K562 (cell line): ENCODE data around the gene ZNHIT1. TPM values are rescaled to one million over a fixed set of nuclear protein-coding genes. Genes with fewer than 3 reads are reported as not detected.

Source experiments
- BACH1 ChIP-seq: fragments of 200-800 bp; sonication (Bioruptor generic); IDR thresholded peaks from 2 replicates; pipeline ENCODE4 v1.6.1; 2016; ENCODE audit warnings: missing genetic modification characterization, missing compliant biosample characterization
- ELK3 ChIP-seq: fragments of 450-650 bp; formaldehyde crosslinking; IDR thresholded peaks from 2 replicates; pipeline ENCODE4 v1.4.0; 2020; ENCODE audit warnings: mild to moderate bottlenecking
- EP400 ChIP-seq: fragments of 450-650 bp; IDR thresholded peaks from 2 replicates; pipeline ENCODE4 v1.6.1; 2017; ENCODE audit warnings: antibody characterized with exemption, mild to moderate bottlenecking, moderate library complexity
- HMGXB4 ChIP-seq: sonication (generic); formaldehyde crosslinking; IDR thresholded peaks from 2 replicates; pipeline ENCODE4 v1.8.1; 2023; ENCODE audit warnings: mild to moderate bottlenecking, missing genetic modification reagents
- JUND ChIP-seq, 2 experiments: IDR thresholded peaks; 2 replicates in 1 of 2; 3 replicates in 1 of 2; pipeline ENCODE4 v1.6.1; 2011; ENCODE audit warnings: borderline replicate concordance in 2 of 2, low read depth in 2 of 2, low read length in 2 of 2, improper control_type of control experiment in 1 of 2, missing biosample characterization in 1 of 2, missing genetic modification characterization in 1 of 2, missing genetic modification reagents in 1 of 2
- LCOR ChIP-seq: sonication (generic); formaldehyde crosslinking; IDR thresholded peaks from 2 replicates; pipeline ENCODE4 v1.8.0; 2022; ENCODE audit warnings: mild to moderate bottlenecking, missing genetic modification reagents
- NFIC ChIP-seq: fragments of 450-650 bp; IDR thresholded peaks from 2 replicates; pipeline ENCODE4 v1.6.1; 2017; ENCODE audit warnings: mild to moderate bottlenecking, inconsistent platforms
- NR2C1 ChIP-seq, 2 experiments: fragments of 450-650 bp; IDR thresholded peaks; 2 replicates each; pipeline ENCODE4 v1.6.1; 2017; ENCODE audit warnings: mild to moderate bottlenecking in 2 of 2, antibody characterized with exemption in 1 of 2, inconsistent platforms in 1 of 2, missing compliant biosample characterization in 1 of 2, missing genetic modification characterization in 1 of 2
- POLR2AphosphoS2 ChIP-seq: IDR thresholded peaks from 2 replicates; pipeline ENCODE4 v1.6.1; 2012; ENCODE audit warnings: low read length, improper control_type of control experiment
- PTRF ChIP-seq: fragments of 450-650 bp; IDR thresholded peaks from 2 replicates; pipeline ENCODE4 v1.6.1; 2016; ENCODE audit warnings: mild to moderate bottlenecking, missing genetic modification characterization, missing compliant biosample characterization
- REST ChIP-seq, 2 experiments: fragments of 450-650 bp; formaldehyde crosslinking in 1 of 2; IDR thresholded peaks; 2 replicates each; pipeline versions ENCODE4 v1.4.0 to v1.6.1; 2014 to 2020; ENCODE audit warnings: mild to moderate bottlenecking in 2 of 2, borderline replicate concordance in 1 of 2, low read depth in 1 of 2
- STAG1 ChIP-seq: sonication (generic); formaldehyde crosslinking; IDR thresholded peaks from 2 replicates; pipeline ENCODE4 v1.5.0; 2020; ENCODE audit warnings: missing genetic modification reagents, borderline replicate concordance
- TEAD1 ChIP-seq, 2 experiments: fragments of 450-650 bp in 1 of 2; sonication (generic) in 1 of 2; formaldehyde crosslinking; IDR thresholded peaks; 2 replicates each; pipeline versions ENCODE4 v1.4.0 to v1.8.0; 2020 to 2022; ENCODE audit warnings: mild to moderate bottlenecking in 2 of 2, missing genetic modification reagents in 1 of 2
- polyA plus RNA-seq, 8 experiments: library from polyadenylated mRNA; depleted of rRNA in 4 of 8; stranded (reverse) in 5 of 8; unstranded in 3 of 8; fragments of >200 nt; fragmentation: Nextera tagmentation in 2 of 8; fragmentation: Illumina TruSeq in 1 of 8; extraction: Ambion mirVana in 2 of 8; extraction: Trizol in 1 of 8; gene quantifications; 2 replicates each; pipeline versions ENCODE4 v1.2.1 to v1.2.3, GENCODE V29; 2011 to 2014; ENCODE audit warnings: inconsistent platforms in 1 of 8, missing spikeins in 1 of 8
- total RNA-seq, 7 experiments: library from RNA; depleted of rRNA in 6 of 7; stranded (reverse); fragments of >200 nt in 6 of 7; fragmentation: Illumina TruSeq in 2 of 7; extraction: Trizol in 2 of 7; gene quantifications; 2 replicates each; pipeline versions ENCODE4 v1.2.1 to v1.2.3, GENCODE V29; 2011 to 2021; ENCODE audit warnings: low replicate concordance in 1 of 7

ZNHIT1 gene
- total and polyA plus RNA-seq, 9 of the 15 experiments (the other 6 are each of a cell fraction or from before 2014, with no cell fraction given), result 6.4 to 162 (median 70.1) TPM

GRCh38 chr7:101169838-101170551 is 48.0 kb upstream of the ZNHIT1 start (continued):
- TF ChIP-seq NR2C1 (IDR thresholded peaks at IDR 0.05) (no peak), NR2C1 (tag; IDR thresholded peaks at IDR 0.05) (no peak), PTRF (tag) (no peak), BACH1 (tag) (no peak), NFIC (no peak), POLR2AphosphoS2 (no peak), HMGXB4 (CRISPR knock-in tag) (0 out of 2 replicates have a peak, but pooled peaks have one; percentile 54), ELK3 (CRISPR knock-in tag) (no peak), JUND (IDR thresholded peaks at IDR 0.05; ENCODE audit: borderline replicate concordance, low read depth, low read length) (peak; percentile 42; the same call in 1 of the 2 replicates), JUND (tag; IDR thresholded peaks at IDR 0.05; ENCODE audit: borderline replicate concordance, low read depth, low read length) (no peak; the same call in 2 of the 3 replicates), EP400 (no peak), STAG1 (peak; percentile 14; the same call in 1 of the 2 replicates), TEAD1 (CRISPR knock-in tag; IDR thresholded peaks at IDR 0.05) (0 out of 4 replicates have a peak, but pooled peaks of 1 of the 2 experiments have one; percentile 17), REST (IDR thresholded peaks at IDR 0.05; ENCODE audit: borderline replicate concordance) (peak; percentile 82), REST (CRISPR knock-in tag; IDR thresholded peaks at IDR 0.05; ENCODE audit: low read depth) (peak; percentile 62; the same call in 1 of the 2 replicates), LCOR (CRISPR knock-in tag) (peak; percentile 61; the same call in 1 of the 2 replicates)
